Left ventricle myocardium superior (tissue), 1 donor: Measurements from ENCODE around the gene PCNX1. TPM values are rescaled to one million over a fixed set of nuclear protein-coding genes. Genes with fewer than 3 reads are reported as not detected.
A peak's percentile ranks its signal among the peaks of the same experiment; 100 is the strongest.
"Not testable (repeated sequence)": the region's sequence is repeated elsewhere in the genome, so short reads cannot be mapped to it uniquely, and the experiment has no call there.

Source experiments
- ATAC-seq: fragments of 200-7000 bp; cut with Tn5 transposase; one replicate; pipeline ENCODE4 v1.9.1; 2020; ENCODE audit warnings: mild to moderate bottlenecking, moderate library complexity
- DNase-seq: peaks from one replicate; pipeline ENCODE4 v3.0.0-alpha.2; 2020
- intact Hi-C: fragments of 100-400 bp; cut with micrococcal nuclease; formaldehyde crosslinking; loops from one replicate; pipeline ENCODE4 v1.11.0; 2022
- long read RNA-seq: library from polyadenylated mRNA; unstranded; transcript quantifications from one replicate; pipeline ENCODE4 v2.0.0, GENCODE V29; 2021
- total RNA-seq: library from RNA; stranded (reverse); fragmentation: NEBNext Ultra II Directional; extraction: Animal tissue kit (Norgen Biotek cat#: 25700); gene quantifications from one replicate; pipeline ENCODE4 v1.2.1, GENCODE V29; 2021
- donor health status: DM: no; HTN: yes; CAD: no; lungs with severe emphysema.

Gene PCNX1
- total RNA-seq: 37.4 TPM
- long read RNA-seq, partial matches to known transcripts: 13 of 17 reads
- long read RNA-seq, other reads (novel, unspliced or antisense): 4 of 17 reads

DNA sequence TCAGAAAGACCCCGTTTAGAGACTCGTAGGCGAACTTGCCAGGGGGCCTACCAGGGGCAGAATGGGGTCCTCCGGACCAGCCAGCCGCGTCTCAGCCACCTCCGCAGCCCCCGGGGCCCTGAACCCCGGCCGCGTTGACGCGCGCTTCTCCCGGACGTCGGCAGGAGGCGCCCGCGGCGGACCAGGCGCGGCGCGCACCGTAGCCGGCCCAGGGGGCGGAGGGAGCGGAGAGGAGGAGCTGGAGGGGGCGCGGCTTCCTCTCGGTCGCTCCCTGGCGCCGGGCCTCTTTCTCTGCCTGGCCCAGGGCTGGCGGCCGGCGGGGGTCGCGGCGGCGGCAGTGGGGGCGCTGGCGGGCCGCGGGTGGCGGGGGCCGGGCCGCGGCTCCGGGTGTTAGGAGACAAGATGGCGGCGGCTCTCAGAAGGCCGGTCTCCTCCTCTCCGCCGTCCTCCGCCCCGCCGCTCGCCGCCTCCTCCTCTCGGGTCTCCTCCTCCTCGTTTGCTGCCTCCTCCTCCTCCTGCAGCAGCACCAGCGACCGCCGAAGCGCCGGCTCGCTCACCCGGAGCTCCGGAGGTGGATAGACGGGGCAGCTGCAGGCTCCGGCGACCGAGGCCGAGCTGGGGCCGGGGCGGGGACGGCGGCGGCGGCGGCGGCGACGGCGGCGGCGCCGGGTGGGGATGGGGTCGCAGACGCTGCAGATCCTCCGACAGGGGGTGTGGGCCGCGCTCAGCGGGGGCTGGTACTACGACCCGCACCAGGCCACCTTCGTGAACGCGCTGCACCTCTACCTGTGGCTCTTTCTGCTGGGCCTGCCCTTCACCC is at the start of gene PCNX1:
TSS of gene PCNX1 (plus strand) at position 284 of the 820 bp plus-strand sequence. CDS start at position 676, 392 bp downstream.
- intact Hi-C loops: no loop called here
- ATAC-seq (peak; percentile 88), DNase-seq (peak; percentile 94)

DNA sequence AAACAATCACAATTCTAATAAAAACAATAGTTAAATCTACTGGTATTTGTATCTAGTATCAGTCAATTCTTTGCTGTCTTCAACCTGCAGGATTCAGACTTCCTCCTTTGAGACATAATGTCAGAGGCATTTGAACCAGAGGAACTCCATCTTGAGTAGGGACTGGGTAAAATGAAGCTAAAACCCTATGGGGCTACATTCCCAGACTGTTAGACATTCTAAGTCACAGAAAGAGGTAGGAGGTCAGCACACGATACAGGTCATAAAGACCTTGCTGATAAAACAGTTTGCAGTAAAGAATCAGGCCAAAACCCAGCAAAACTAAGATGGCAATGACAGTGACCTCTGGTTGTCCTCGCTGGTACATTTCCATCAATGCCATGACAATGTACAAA is 49.8 kb upstream of the PCNX1 start:
- ATAC-seq: no peak
- DNase-seq: no peak
- intact Hi-C loops: no loop called here

DNA sequence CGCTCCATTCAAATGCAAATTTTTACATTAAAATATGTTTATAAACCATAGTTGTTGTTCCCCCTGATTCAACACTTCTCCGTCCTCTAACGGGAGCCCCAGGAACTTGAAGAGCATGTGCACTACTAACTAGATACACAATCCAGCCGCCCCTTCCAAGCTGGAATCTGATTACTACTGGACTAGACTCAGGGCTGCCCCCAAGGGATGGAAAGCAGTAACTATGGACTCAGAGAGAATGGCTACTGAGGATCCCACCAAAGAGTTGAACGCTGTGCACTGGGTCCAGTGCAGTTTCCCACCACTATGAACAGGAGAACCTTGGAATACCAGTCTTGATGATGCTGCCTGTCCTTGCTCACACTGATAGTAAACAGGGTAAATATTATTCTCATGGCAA is 48.6 kb upstream of the PCNX1 start:
- intact Hi-C loops: no loop called here
- ATAC-seq (no peak), DNase-seq (no peak)

DNA sequence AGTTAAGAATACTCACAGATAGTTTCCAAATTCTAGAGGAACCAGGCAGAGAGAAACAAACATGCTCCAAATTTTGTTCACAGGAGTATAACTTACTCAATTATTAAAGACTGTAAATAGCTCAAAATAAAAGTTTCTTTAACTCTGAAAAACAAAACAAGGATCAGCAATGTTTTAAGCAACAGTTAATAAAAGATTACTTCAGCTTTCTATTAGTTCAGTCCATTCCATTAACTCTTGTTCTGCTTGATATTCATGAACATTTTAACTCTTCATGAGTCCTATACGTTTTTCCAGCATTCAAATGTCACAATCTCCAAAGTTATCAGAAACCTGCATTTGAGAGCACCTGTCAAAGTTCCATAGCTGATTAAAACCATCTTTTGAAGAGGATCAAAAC is 40.3 kb upstream of the PCNX1 start:
- ATAC-seq, intact Hi-C loops, DNase-seq: not testable (repeated sequence)

DNA sequence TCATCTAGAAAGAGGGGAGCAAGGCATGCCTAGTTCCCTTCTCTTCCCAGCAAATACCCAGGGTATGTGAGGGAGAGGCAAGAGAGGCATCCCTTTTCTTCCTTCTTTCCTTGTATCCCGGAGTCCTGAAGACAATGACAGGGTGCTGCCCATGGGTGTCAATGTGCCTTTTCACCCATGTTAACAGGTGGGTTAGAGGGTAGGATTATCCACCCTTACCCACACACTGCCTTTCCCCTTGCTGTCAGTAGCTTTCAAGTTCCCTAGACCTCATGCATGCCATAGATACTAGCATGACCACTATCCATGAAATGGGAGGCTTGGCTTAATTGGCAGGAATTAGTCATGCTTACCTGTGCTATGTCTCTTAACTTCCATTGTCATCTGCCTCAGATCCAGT is 36.3 kb upstream of the PCNX1 start:
- intact Hi-C loops: no loop called here
- DNase-seq (no peak), ATAC-seq (no peak)

DNA sequence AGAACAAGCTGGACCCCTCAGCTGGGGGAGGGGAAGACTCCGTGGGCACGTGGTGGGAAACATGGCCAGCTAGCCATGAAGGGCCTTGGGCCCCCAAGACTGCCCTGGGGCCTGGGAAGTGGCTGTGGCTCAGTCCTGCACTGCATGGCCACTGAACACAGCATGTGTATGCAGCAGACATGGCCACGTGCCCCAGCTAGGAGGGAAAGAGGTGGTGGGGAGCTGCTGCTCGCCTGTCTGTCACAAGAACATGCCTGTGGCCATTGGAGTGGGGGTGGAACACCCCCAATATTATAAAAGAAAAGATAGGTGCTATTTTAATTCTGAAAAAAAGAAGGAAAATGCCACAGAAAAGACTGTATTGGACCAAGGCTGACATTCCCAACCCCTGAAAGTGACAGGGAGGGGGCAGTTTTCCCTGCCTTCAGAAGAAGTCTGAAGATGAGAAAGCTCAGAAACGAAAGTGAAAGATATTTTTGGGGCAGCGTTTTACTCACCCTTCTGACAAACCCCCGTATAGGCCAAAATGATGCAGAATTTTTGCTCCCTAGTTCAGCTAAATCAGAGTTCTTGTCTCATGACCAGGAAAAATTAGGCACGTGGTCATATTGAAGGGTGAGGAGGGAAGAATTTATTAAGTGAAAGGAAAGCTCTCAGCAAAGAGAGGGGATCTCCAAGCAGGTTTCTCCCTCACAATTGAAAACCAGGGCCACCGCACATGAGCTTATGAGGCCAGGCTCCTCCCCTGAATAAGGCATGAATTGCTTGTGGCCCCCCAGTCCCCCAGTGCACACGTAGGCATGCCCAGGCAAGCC is 35.2 kb upstream of the PCNX1 start:
- intact Hi-C loops: no loop called here
- DNase-seq: no peak
- ATAC-seq: no peak

DNA sequence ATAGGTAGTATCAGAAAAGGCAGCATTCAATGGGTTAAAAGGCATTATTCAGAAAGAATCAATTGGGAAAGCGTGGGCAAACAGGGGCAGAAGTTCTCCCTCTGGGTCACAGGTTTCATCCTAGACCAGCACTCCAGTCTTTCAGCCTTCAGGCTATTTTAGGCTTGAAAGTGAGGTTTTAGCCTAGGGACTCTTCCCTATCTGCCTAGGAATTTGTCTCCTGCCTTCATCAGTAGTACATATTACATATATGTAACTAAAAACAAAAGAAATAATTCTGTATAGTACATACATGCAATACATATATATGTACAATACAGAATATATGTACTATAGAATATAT is 34.6 kb upstream of the PCNX1 start:
- intact Hi-C loops: no loop called here
- DNase-seq: no peak

DNA sequence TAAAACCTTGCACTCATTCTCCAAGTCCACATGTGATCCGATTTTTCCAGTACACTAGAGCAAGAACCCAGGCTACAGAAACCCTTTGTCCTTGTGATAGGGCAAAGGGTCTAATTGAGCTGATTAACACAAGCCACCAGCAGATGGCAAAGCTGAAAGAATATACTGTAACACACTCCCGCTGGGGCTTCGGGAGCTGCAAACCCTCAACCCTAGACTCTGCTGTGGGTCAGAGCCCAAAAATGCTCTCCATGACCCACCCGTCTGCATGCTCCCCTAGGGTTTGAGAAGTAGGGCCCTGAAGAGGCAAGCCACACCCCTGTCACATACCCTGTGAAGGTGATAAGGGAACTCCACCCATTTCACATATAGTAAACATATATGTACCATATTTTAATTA is 33.6 kb upstream of the PCNX1 start:
- intact Hi-C loops: no loop called here
- ATAC-seq (no peak), DNase-seq (no peak)

More for the DNA sequence above, 34.6 kb upstream of the PCNX1 start:
- no peak for ATAC-seq

DNA sequence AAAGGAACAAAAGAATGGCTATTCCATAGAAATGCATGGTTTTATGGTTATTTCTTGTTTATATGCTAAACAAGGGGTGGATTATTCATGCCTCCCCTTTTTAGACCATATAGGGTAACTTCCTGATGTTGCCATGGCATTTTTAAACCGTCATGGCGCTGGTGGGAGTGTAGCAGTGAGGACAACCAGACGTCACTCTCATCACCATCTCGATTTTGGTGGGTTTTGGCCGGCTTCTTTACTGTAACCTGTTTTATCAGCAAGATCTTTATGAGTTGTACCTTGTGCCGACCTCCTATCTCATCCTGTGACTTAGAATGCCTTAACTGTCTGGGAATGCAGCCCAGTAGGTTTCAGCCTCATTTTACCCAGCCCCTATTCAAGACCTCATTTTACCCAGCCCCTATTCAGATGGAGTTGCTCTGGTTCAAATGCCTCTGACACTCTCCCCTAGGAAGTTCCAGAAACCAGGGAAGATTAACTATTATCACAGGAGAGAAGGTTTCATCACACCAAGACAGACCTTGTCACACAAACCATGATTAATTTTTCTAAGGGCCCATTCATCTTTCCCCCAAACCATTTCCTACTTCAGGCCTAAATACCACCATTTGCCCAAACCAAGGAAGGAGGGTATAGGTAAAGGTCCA is 31.3 kb upstream of the PCNX1 start:
- intact Hi-C loops, DNase-seq, ATAC-seq: not testable (repeated sequence)

DNA sequence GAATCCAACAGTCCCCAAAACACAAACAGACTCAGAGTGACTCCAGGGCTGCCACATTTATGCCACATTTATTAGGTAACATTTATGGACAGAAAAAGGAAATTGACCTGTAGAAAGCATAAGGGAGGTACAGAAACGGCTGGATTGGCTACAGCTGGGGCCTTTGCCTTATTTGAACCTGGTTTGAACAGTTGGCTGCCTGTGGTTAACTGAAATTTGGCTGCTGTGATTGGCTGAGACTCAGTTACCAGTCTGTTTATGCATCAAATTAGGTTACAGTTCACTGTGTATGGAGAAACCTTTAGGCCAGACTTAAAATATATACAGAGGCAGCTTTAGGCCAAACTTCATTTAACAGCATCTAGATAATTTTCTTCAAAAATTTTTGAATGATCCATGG is 27.8 kb upstream of the PCNX1 start:
- DNase-seq (no peak), ATAC-seq (no peak)
- intact Hi-C loops: no loop called here

DNA sequence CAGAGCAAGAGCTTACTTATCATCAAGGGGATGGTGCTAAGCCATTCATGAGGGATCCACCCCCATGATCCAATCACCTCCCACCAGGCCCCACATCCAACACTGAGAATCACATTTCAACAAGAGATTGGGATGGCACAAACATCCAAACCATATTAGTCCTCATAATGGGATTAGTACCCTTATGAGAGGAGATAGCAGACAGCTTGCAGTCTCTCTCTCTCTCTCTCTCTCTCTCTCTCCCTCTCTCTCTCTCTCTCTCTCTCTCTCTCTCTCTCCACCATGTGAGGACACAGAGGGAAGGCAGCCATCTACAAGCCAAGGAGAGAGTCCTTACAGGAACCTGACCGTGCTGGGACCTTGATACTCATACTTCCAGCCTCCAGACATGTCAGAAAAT is 26.4 kb upstream of the PCNX1 start:
- ATAC-seq, intact Hi-C loops, DNase-seq: not testable (repeated sequence)

DNA sequence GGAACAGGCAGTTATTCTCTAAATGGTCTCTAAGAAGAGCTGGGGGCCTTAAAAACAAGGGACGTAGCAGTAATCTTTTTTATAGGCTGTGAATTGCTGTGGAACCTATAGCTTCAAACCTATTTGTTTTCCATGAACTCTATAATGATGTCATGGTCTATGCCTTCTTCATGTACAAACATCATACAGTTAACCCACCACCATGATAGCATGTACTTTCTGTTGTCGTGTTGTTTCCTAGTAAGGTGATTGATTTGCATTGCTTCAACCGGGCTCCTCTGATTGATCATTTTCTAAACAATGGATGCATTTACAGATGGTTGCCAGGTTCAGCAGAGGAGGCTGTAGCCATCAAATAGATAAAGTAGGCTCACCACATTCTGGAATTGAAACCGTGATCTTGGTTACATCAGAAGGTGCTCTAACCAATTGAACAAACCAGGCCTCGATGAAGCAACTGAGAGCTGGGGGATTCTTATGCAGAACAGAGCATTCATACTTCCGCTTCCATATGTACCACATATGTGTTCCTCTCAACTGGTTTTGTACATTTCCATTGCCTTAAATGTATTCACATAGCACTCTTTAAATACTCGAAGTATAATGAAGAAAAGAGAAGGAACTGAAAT is 25.6 kb upstream of the PCNX1 start:
- intact Hi-C loops: no loop called here
- no peak for ATAC-seq
- DNase-seq: no peak

DNA sequence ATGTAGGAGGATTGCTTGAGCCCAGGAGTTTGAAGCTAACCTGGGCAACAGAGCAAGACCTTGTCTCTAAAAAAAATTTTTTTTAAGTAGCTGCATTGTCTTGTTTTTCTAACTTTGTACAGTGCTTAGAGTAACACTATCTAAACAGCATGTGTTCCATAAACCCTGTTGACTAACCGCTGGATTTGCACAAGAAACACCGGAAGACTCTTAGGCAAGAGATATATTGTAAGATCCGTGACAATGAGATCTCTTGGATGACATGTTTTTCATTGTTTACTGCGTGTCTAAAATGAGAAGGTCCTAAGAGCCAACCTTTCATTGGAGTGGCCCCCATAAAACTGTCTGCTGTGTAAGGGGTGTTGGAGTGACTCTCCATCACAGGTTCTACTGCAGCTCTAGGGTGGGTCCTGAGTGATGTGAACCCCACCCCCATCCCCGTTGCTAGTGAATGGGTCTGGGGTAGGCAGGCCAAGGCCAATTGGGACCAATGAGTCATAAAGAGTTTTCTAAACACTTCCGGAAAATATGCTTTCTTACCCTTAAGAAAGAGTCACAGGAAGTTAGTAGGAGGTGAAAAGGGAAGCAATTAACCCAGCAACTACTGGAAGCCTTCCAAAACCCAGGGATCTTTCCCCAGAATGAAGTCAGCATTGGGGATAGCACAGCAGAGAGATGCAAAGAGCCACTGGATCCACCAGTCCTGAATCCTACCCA is 24.3 kb upstream of the PCNX1 start:
- intact Hi-C loops: no loop called here
- no peak for DNase-seq
- ATAC-seq: peak; percentile 62

DNA sequence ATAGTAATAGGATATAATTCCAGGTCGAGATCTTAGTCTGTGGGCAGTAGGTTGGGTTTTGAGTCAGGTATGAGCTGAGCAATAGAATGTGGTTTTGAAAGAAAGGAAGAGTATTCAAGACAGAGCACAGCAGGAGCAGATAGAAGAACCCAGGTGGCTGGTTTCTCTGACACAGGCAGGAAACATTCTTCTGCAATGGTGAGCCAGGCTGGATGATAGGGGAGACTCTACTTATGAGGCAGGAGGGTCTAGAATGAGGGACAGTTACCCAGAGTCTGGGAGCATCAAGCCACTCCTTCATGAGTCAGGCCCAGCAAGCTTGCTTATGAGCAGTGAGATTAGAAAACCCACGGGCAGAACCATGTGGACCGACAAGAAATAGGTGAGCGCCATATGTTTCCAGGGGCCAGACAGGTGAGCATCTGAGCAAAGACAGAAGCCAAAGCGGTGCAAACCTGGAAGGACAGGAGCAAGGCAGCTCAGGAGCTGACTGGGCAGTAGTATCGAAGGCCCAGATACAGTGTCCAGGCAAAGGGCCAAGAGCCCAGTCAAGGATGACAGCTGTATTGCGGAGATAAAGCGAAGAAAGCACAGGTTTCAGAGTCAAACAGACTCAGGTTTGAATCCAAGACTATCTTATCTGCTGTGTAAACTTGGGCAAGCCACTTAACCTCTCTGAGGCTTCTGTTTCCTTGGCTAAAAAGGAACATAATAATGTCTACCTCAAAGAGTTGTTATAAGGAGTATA is 22.5 kb upstream of the PCNX1 start:
- no peak for DNase-seq
- intact Hi-C loops: no loop called here
- no peak for ATAC-seq

DNA sequence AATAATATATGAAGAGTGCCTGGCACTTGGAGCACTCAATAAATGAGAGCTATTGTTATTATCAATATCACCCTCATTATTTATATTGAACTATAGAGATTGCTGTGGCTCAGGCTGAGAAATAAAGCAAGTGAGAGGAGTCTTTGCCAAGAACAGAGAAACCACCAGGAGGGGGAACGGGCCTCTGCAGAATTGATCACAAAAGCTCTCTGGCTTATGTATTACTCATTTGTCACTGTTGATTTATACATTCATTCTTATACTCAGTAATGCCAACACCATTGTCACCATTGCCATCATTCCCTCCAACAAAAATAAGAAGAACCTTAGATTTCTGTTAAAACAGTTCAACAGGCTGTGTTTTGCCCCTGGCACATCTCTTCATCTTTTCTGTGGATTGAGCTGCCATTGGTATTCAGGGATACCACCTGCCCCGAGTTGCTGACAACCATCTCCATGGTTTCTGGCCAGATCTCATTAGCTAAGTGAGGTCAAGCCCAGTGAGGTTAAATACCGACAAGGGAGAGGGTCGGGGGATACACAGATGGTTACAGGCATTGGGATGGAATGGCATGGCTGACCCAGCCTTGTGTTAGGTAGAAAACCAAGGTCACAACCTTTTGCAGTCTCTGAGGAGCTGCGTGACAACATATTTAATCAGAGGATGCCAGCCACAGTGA is 21.8 kb upstream of the PCNX1 start:
- ATAC-seq (no peak), DNase-seq (no peak)
- intact Hi-C loops: no loop called here

DNA sequence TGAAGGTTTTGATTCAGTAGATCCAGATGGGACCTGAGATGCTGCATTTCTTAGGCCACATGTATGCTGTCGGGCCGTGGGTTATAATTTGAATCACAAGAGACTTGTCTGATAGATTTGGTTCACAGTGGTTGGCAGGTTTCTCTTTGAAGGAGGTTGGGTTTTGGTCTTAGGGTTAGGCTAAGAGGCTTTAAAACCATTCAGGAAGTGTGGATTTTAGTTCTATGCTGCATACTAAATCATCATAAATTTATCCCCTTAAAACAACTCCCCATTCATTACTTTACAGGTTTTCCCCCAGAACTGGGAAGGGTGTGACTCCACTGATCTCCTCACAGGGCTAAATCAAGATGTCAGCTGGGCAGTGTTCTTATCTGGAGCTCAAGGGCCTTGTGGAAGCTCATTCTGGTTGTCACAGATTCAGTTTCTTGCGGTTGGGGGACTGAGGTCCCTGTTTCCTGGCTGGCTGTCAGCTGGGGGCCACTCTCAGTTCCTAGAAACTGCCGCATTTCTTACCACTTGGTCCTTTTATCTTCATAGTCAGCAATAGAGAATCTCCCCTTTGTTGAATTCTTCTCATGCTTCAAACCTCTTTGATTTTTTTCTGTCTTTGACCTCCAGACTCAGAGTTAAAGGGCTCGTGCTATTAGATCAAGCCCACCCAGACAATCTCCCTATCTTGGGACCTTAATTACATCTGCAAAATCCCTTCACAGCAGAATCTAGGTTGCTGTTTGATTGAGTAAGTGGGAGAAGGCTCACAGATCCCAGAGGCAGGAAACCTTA is 20.6 kb upstream of the PCNX1 start:
- ATAC-seq: no peak
- intact Hi-C loops: no loop called here
- no peak for DNase-seq

DNA sequence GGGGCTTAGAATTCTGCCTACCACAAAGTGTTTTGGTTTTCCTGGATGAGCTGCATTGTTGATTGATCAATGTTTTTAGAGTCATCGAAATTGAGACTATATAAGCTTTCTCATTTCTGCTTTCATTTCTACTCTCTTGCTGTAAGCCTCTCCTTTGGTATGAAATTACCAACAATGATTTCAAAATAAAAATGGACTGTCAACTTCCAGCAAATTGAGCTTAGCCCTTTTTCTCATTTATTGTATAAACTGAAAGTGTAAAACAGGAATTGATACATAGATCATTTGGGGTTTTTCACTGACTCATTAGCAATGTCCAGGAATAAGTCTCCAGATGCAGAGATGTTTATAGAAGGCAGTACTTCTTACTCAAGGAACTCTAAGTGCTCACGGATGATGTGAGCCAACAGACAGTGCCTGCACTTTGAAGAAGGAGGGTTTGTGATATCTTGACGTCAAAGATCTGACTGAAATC is 20.0 kb upstream of the PCNX1 start:
- no peak for ATAC-seq
- intact Hi-C loops: no loop called here

More for the DNA sequence above, 20.0 kb upstream of the PCNX1 start:
- no peak for DNase-seq
